NCI-H2171 (cell line): ENCODE data around the gene KRT73.

Source experiments
- DNase-seq: peaks from one replicate; lab custom pipeline; 2025; lab: John Stamatoyannopoulos, UW

KRT73 gene

DNA sequence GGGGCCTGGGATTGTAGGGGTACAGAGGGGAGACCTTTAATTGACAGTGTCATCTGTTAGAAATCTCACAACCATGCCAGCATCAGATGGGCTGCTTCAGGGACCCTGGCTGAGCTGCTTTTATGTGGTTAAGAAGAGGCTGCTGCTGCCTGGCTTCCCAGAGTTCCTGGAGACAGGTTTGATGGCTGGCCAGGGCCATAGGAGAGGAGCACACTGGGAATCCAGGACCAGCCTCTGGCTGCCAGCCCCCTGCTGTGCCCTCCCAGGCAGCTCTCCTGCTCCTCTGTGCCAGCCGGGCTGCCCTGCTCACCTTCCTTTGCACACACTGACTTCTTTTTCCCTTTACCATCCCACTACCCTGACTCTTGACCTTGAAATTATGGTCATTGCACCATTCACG, 507 bp upstream of the KRT73 start:
- no peak for DNase-seq

DNA sequence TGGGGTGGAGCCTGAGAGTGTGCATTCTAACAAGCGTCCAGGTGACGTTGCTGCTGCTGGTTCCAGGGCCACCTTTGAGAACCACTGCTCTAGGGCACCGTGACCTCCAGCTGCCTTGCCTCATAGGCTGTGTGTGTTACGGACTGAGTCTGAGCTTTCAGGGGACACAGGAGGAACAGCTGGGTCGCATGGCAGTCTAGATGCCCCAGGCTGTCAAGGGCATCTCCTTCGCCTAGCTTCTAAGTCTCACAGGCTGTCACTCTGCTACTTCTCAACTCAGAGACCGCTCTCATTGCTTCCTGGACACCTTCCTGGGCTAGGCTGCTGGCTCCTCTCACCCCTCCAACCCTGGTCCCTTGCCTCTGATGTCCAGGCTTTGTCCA, 965 bp downstream of the KRT73 start:
- no peak for DNase-seq

DNA sequence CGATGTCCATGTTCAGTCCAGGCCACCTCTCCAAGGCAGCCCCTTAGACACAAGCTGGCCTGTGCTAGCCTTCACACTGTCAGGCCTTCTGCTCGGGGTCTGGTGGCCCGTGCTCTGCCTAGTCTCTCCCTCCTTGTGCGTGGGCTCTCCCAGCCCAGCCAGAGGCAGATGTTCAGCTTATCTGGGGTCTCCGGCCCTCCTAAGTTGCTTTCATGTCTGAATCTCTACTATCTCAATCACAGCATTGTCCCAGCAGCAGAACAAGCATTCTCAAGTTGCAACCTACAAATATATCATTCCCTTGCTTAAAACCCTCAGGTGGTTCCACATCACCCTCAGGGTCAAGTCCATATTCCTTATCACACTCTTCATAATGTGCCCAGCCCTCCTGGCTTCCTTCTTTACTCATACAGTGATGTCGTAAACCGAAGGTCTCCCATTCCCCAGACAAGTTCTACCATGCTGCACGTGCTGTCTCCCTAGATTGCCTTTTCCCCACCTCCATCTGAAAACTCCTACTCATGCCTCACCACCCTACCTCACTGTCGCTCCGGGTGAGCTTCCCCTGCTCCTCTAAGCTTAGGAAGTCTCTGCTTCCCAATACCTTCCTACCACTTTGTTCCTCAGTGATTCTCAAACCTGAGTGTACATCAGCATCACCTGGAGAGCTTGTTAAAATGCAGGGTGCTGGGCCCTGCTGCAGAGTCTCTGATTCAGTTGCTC, 1.5 kb downstream of the KRT73 start:
- DNase-seq = no peak

DNA sequence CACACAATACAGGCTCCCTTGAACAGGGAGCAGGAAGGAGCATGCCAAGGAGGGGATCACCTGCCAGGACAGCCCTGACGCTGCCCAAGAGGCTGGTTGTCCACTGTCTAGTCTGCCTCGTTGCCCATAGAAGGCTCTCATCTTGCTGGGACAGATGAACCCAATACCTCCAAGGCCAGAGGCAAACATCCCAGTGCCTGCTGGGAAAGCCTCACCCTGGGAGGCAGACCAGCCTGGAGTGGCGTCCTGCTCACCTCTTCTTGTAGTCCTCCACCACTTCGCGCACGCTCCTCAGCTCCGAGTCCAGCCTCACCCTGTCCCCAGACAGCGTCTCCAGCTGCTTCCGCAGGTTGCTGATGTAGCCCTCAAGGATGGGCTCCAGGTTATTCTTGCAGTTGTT, 2.4 kb downstream of the KRT73 start:
- no peak for DNase-seq

DNA sequence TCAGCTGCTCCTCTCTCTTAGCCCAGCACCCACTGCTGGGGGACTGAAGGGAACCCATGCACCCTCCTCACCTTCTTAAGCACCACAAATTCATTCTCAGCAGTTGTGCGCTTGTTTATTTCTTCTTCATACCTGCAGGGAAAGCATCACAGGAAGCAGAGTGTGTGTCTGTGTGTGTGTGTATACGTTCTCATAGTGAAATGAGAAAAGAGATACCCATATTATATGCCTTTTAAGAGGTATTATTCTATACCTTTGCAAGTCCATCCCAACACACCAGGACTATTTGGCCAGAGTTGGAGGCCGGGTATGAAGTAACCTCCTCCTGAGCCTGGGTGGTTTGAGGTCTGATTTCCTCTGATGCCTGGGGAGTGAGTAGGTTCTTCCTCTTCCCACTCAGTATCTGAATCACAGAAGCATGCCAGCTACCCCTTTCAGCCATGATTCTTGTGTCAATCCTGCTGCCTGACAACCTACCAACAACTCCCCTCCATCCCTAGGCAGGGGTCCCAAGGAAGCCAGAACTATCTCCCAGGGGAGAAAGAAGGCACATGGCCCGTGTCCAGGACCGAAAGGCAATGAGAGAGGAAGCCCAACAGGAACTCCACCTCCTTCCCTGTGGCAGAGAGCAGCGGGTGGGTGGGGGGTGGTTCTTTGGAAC, 3.0 kb downstream of the KRT73 start:
- no peak for DNase-seq

DNA sequence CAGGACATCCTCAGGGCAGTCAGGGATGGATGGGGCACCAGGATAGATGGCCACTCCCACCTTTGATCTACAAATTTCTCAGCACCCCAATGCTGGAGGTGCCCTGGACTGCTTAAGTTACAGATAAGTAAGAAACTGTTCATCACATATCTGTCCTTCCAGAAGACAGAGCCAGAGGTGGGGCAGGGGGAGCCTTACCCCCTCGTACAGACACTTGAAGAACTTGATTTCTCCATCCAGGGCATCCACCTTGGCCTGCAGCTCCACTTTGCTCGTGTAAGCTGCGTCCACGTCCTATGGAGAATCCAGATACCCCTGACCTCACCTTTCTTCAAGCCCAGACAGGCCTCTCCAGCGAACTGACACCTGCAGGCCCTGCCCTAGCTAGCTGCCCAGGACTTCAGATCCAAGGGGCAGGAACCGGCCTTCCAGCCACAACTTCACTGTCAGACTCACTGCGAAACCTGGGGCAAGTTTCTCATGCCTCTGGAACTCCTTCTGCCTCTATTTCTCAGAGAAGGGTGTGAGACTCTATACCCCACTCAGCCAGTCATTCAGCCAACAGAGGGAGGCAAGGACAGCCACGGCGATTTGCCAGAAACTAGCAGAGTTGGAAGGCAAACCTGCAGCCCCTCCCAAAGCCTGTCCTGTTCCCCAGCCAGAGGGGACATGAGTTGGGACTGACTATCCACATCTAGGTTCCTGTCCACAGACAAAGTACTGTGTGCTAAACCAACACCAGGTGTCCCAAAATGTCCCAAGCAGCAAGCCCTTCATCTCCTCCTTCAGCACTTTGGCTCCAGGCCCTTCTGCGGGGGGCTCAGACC, 3.8 kb downstream of the KRT73 start:
- DNase-seq = no peak

DNA sequence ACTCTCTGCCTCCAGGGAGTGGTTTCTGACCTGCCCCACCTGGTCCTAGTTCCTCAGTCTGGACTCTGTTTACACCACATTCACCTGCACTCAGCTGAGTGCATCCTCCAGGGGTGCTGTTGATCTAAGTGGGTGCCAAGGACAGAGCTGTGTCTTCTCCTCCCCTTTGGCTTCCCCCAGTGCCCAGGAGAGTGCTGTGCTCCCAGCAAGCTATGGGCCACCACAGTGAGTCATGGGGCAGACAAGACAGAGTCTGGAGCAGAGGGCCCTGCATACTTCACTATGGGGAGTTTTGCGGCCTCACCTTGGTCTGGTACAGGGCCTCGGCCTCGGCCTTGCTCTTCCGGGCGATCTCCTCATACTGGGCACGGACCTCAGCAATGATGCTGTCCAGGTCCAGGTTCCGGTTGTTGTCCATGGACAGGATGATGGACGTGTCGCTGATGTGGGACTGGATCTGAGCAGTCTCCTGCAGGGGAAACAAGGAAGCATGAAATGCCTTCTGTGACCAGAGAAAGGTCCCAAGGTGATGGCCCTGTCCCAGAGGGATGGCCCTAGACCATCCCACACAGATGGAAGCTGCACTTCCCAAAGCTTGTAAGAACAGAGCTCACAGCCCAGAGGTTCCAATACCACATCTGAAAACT, 4.9 kb downstream of the KRT73 start:
- no peak for DNase-seq

DNA sequence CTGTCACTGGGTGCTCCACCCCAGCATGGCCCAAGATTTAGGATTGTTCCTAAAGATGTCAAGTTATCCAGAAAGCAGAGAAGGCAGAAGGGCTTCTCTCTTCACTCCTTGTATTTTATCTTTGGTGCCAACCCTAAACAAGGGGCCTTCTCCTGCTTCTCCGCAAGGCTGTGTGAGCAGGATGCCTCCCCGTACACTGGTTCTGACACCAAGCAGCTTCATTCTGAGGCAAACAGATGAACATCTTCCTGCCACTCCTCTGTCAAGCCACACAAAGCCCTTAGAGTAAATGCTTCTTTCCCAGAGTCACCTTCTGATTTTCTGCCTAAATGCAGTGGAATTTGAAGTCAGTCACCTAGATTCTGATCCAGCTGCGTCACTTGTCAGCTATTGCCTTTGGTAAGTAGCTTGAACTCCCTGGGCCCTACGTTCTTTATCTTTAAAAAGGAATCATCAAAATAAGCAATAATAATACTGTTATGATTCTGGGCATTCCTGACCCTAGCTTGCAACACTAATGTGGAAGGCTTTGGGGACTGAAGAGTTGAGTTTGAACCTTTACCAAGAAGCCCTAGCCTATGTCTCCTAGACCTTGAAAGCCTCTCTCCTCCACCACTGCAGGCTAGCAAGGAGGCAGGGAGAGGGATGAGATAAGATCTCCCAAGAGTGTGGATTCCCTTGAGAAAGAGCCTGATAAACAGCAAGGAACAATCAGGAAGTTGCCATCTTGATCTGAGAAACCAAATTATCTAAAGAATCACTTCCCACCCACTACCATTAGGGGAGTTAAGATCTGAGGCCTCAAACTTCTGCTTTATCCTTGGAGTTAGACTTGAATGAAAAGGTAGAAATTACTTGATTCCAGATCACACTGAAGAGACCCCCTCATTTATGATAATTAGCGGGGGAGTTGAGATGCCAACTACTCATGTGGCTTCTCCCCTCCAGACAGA, 5.7 kb downstream of the KRT73 start:
- DNase-seq = no peak

DNA sequence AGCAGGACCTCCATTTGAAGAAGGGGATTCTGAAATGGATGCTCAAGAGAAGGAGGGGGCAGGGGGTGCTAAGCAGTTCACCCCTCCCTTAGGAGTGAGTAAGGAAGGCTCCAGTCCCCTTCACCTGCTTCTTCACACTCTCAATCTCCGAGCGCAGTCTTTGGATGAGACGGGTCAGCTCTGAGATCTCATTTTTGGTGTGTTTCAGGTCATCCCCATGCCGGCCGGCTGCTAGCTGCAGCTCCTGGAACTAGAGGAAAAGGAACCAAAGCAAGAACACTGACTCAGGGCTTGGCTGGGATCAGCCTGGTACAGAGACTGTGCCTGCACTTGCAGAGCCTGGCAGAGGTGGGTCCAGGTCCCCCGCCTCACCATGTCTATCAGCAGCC, 7.3 kb downstream of the KRT73 start:
- no peak for DNase-seq

DNA sequence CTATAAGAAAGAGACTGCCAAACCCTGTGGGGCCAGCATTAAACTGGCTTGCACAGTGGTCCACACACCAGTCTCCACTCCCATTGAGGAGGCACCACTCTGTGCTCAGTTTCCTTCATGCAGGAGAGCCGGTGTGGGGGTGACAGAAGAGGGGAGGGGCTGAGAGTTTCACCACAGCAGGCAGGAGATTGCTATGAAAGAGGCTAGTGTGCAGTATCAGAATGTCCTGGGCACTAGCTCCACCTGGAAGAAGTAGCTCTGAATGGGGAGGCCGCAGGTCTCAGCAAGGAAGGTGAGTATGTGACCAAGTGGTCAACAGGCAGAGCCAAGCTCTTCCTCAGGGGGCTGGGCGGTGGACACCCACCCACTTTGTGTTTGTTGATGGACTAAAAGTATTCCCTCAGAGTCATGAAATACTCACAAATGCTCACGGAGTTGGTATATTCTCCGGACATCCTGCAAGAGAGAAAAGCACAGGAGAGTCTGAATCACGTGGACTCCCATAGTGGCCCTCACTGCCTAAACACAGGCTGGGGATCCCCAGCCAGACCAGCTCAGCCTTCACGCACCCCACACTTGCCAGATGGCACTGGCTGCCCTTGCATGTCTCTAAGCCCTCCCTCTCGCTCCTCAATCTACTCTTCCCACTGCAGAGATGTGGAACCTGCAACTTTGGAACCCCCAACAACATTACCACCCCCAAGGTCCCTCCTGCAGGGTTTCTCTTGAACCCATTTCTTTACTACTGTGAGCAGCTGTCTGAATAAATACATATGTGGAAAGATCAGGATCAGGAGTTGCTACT, 9.3 kb downstream of the KRT73 start:
- DNase-seq = no peak

DNA sequence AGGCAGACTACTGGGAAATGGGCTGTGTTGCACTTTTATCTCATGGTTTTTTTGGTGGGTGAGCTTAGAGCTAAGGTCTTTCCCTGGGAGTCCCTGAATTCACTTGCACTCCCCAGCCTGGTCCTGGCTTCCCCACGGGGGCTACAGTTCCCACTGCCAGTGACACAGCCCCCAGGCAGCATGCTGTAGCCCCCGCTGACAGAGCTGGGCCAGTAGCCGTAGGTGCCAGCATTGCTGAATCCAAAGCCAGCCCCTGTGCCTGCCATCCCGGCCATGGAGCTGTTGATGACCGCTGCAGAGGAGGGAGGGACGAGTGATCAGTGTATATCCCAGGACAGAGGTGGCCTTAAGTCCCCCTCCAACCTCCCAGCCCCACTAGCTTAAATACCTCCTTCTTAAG, 10.2 kb downstream of the KRT73 start:
- DNase-seq = no peak

DNA sequence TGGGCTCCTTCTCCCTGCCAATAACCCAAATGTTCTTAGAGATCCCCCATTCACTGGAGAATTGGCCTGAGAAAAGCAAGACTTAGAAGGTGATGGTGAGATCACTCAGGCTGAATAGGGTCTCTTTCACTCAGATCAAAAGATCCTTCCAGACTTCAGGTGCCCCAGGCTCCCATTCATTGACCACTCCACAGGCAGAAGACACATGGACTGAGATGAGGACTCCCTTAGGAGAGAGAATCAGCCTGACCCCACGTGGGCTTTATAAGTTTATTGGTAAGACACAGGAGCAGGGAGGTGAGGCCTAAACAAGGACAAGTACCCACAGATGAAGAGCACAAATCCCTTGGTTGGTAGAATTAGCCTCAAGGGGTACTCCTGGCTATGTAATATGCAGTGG, 11.0 kb downstream of the KRT73 start:
- no peak for DNase-seq

DNA sequence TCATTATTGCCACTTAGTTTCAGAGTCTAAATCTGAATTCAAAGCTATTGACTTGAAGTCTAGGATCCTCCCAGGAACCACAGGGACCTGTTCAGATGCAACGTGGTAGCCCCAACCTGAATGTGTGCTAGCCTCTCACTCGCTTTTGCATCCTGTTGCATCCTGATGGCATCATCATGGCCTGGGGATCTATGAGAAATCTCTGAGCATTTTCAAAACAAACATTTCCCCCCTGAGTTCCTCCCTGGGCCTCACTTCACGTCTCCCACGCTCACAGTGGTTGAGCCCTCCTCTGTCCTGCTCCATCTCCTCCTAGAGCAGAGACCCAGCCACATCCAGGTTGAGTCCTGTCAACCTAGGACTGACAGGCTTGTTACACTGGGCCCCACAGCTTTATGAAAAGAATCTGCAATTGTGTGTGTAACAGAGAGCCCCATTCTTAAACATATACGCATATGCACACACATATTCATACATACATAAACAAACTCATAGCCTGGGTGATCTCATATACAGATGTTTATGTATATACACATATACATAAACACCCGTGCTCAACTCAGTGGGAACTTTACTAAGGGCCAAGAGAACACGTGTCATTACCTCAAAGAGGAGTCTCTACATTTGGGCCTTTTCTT, 11.7 kb downstream of the KRT73 start:
- DNase-seq = no peak

DNA sequence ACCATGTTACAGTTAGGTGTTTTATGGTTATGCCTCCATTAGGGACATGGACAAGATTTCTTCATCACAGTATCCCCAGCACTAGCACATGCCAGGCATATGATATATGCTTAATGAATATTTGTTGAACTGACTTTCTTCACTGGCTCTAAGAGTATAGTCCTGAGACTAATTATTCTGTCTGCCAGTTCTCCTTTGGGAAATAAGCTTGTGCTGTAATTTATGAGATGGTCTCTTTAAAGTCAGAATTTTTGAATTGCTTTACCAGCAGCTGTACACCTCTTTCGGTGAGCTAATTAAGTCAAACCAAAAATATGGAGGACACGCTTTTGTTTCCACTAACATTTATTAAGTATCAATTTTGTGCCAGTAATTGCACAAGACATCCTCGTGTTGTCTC, 12.3 kb downstream of the KRT73 start:
- no peak for DNase-seq

DNA sequence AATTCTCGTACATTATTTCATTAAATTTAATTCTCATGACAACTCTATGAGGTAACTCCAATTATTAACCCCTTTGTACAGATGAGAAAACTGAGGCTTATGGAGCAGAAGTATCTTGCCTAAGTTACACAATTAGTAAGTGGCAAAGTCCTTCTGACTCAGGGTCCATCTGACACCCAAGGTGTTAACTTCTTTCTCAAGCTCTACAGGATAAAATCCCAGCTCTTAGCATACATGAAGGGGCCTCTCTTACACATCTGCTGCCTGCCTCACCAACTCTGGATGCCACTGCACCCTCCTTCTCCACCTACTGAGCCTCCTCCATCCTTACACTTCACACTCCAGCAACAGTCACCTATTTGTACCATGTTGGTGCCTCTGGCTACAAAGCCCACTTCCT, 12.8 kb downstream of the KRT73 start:
- DNase-seq = no peak

DNA sequence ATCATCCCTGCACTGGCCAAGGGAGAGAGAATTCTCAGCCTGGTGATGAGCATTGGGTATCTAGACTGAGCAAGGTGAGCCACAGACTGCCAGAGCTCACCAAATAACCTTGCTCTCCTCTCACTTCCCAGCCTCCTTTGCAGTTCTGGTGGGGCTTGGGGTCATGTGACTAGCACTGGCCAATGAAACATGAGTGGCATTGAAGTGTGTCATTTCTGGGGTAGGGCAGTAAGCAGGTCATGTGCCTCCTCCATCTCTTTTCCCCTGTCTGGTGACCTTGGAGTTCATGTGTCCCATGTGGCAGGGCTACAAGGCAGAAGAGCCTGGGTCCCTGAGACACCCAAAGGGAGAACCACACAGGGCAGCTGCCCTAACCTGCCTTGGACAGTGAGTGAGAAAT, 13.5 kb downstream of the KRT73 start:
- DNase-seq = no peak

DNA sequence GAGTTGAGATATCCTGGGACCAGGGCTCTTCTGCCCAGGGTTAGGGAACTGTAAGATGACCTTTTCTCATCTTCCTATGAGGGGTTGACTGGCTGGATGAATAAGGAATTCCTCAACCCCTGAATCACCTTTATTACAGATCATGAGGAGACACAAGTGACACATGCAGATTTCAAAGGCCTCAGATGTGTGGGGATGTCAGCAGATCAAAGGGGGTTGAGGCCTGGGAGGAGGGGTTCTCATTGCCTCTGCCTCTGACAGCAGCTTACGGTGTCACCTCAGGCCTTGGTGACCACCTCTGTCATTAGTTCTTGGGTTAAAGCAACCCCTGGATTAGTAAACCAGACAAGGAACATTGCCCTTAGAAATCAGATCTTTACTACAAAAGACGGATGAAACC, 15.0 kb downstream of the KRT73 start:
- DNase-seq = no peak

DNA sequence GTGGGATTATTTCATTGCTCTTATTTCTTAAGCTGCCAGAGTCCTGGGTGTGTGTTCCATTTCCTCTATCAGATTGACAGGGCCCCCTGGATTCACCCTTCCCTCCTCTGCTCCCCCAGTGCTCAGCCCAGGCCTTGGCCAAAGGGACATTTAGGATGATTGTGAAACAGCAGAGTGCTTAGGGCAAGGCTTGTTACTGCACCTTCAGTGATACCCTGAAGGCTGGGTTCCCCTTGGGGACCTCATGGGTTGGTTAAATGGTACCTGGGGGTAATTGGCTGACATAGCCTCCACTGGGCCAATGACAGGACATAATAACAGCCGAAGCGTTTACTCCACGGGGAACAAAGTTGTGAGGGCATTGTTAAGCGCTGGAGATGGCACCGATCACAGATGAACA, 15.8 kb downstream of the KRT73 start:
- no peak for DNase-seq

DNA sequence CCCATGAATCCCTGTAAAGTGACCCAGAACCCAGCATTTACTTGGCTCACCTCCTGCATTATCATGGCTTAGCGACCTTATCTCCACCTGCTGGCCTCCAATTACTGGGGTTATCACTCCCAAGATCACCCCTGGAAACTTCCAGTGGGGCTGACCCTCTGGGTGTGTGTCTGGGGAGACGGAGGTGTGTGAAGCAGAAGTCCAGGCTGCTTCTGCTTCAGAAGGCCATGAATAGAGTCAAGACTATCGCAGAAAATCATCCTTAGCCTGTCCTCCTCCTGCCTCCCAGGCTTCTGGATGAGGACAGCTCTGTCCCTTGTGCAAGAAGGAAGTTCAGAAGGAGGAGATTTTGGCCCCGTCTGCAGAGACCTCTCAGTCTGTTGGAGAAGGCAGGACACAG, 16.7 kb downstream of the KRT73 start:
- DNase-seq = no peak

DNA sequence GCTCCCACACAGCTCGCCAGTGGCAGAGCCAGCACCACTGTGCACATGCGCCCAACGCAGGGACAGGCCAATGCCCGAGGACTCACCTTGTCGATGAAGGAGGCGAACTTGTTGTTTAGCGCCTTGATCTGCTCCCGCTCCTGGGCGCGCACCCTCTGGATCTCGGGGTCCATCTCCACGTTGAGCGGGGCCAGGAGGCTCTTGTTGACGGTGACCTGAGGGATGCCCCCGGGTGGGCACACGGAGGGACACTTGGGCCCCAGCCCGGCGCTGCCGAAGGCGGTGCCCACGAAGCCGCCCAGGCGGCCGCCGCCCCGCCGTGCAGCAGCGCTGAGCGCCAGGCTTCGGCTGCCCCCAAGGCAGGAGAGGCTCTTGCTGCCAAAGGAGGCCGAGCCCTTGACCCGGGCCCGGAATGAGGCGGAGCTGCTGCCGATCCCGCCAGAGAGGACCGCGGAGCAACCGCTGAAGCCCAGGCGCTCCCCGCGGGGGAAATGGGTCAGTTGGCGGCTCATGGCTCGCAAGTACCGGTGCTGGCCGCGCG, 17.3 kb downstream of the KRT73 start, which contains the start of gene KRT72:
Gene KRT72, minus strand, starts transcription at position 523 of the 541 bp plus-strand sequence. Its CDS starts 11 bp downstream, at position 512.
- no peak for DNase-seq
